Liver (tissue), 3 donors: ENCODE measurements around the gene RNF38.

Experiments
- CTCF ChIP-seq: fragments of 150-350 bp; IDR thresholded peaks from 2 replicates; pipeline ENCODE4 v1.5.1; 2017; ENCODE audit warnings: improper control_type of control experiment, low read depth, low read length; ENCODE audit not compliant: missing input control
- FOXA1 ChIP-seq: IDR thresholded peaks from 2 replicates; pipeline ENCODE4 v1.6.1; 2016; ENCODE audit warnings: antibody characterized with exemption
- RAD21 ChIP-seq, 2 donors: IDR thresholded peaks; 2 replicates each; pipeline ENCODE4 v1.6.1; 2016; ENCODE audit warnings: antibody characterized with exemption in 2 of 2, mild to moderate bottlenecking in 2 of 2
- SP1 ChIP-seq: IDR thresholded peaks from 2 replicates; pipeline ENCODE4 v1.6.1; 2018; ENCODE audit warnings: antibody characterized with exemption, mild to moderate bottlenecking
- donor health status: healthy.
- donor health status: healthy.

GRCh38 chr9:36400332-36401163, 479 bp upstream of the RNF38 start:
- TF ChIP-seq CTCF (no peak), SP1 (no peak), FOXA1 (no peak), RAD21 (IDR thresholded peaks at IDR 0.05) (no peak)
